Right ventricle myocardium superior (tissue), 1 donor: ENCODE results near the gene FGF2. TPM values are rescaled to one million over a fixed set of nuclear protein-coding genes. Genes with fewer than 3 reads are reported as not detected.
"Not testable (repeated sequence)": the region's sequence is repeated elsewhere in the genome, so short reads cannot be mapped to it uniquely, and the experiment has no call there.

ENCODE experiments used
- ATAC-seq: fragments of 200-7000 bp; cut with Tn5 transposase; one replicate; pipeline ENCODE4 v1.9.1; 2020; ENCODE audit warnings: mild to moderate bottlenecking; ENCODE audit not compliant: poor library complexity
- DNase-seq: peaks from one replicate; pipeline ENCODE4 v3.0.0-alpha.2; 2020
- intact Hi-C: fragments of 100-400 bp; cut with DNase I; formaldehyde crosslinking; loops from one replicate; pipeline ENCODE4 v1.11.2; 2022
- total RNA-seq: library from RNA; stranded (reverse); fragmentation: NEBNext Ultra II Directional; extraction: Animal tissue kit (Norgen Biotek cat#: 25700); gene quantifications from one replicate; pipeline ENCODE4 v1.2.1, GENCODE V29; 2021
- donor health status: DM: no; HTN: yes; CAD: no; lungs with severe emphysema.

The FGF2 gene
- total RNA-seq, 1 donor from 2014 or later = 4.9 TPM

DNA sequence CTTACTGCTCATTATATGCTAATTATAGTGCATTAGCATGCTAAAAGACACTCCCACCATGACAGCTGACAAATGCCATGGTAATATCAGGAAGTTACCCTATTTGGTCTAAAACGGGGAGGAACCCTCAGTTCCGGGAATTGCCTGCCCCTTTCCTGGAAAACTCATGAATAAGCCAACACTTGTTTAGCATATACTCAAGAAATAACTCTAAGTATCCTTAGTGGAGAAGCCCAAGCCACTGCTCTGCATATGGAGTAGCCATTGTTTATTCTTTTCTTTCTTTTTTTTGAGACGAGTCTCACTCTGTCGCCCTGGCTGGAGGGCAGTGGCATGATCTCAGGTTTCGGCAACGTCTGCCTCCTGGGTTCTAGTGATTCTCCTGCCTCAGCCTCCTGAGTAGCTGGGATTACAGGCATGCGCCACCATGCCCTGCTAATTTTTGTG is 80.3 kb downstream of the FGF2 start:
- no peak for DNase-seq
- ATAC-seq = no peak
- intact Hi-C loops = no loop called here

DNA sequence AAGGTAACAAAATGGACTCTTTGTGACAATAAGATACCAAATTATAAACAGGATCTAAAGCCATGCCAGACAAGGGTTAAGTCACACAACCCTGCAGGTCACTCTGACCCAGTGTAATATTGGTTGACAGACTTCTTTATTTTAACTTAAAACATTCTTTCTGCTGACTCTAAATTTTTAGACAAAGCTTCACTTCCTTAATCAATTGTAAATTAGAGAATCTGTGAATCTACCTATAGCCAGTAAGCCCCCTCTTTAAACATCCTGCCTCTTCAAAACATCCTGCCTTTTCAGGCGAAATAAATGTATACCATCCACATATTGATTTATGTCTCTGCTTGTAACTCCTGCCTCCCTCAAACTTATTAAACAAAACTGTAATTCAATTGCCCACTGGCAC is 81.6 kb downstream of the FGF2 start:
- intact Hi-C loops = no loop called here
- ATAC-seq = no peak
- DNase-seq = no peak

DNA sequence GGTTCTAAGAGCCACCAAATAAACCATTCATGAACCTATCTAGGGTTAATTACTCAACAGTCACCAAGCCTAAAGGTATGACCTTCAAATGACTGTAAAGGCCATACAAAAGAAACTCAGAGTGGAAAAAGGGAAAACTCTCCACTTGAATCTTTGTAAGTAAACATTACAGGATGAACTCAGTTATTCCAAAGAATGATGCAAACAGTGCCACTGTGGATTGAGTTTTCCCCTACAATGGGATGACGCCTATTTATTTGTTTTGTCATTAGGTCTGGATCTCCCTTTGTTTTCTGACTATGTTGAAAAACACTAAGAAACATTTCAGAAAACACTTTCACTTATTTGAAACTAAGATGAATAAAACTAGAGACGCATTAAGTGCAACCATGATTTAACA is 83.1 kb downstream of the FGF2 start:
- no peak for ATAC-seq
- DNase-seq = no peak
- intact Hi-C loops = no loop called here

DNA sequence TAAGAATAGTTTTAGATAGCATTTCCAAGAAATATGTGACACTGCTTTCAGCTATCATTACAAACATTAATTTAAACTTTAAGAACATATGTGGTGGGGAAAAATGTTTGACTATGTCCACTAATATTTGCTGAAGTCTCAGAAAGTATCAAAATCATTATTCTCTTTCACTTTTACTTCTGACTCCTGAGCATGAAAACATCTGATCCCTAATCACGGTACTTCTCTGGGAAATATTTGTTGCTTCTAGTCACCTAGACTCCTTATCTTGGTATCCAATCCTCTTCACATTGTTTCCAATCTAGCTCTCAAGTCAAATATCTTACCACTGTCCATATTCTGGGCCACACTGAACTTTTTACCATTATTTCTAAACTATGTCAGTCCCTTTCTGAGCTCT is 85.0 kb downstream of the FGF2 start:
- ATAC-seq = no peak
- intact Hi-C loops = no loop called here
- no peak for DNase-seq

DNA sequence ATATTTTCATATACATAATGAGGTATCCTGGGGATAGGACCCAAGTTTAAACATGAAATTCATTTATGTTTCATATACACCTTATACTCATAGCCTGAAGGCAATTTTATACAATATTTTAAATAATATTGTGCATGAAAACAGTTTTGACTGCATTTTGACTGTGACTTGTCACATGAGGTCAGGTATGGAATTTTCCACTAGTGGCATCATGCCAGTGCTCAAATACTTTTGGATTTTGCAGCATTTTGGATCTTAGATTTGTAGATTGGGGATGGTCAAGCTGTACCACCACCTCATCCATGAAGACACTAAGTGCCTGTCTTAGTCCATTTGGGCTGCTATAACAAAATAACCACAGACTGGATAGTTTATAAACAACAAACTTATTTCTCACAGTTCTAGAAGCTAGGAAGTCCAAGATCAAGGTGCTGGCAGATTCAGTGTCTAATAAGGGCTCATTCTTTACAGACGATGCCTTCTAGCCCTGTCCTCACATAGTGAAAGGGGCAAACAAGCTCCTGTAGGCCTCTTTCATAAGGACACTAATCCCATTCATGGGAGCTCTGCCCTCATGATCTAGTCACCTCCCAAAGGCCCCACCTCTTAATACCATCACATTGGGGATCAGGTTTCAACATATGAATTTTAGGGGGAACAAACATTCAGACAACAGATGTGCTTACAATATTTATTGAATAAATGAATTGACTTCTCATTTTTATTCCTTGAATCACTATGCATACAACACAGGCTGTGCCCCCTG is 86.4 kb downstream of the FGF2 start:
- ATAC-seq (no peak), DNase-seq (no peak)
- intact Hi-C loops = no loop called here

DNA sequence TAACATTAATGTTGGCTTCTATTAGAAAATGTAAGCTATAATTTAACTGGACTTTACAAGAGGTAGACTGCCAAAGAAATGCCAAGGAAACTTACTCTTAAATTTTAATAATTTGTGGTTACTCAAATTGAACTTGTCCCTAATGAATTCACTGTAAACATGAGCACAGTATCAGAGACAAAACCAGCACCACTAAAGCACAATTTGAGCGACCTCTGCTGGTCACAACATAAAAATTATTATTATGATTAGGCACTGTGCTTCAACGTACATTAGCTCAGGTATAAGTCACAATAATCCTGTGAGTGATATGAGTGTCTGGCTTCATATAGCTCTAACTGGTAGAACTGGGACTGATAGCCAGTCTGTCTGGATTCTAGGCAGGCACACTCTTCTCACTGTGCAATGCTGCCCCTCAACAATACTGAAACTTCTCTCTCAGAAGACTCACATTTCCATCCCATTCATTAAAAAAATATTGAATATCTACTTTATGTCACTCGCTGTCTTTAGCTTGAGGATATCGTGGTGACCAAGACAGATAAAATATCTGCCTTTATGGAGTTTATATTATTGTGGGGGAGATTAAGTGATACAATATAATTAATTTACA is 87.8 kb downstream of the FGF2 start:
- peak; percentile 81 for ATAC-seq
- no peak for DNase-seq
- intact Hi-C loops = no loop called here

DNA sequence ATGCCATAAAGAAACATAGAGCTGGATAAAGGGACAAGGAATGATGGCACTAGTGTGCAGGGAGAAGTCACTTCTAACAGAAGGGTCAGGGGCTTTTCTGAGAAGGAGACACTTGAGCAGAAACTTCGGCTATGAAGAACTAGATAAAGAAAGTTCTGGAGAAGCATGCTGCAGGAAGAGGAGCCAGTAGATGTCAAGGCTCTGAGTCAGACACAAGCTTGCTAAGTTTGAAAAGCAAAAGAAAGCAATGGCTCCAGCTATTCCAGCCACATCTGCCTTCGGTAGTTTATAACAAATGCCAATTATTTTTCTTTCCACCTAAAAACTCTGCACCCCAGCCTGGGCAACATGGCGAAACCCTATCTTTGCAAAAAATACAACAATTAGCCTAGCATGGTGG is 88.3 kb downstream of the FGF2 start:
- ATAC-seq = no peak

DNA sequence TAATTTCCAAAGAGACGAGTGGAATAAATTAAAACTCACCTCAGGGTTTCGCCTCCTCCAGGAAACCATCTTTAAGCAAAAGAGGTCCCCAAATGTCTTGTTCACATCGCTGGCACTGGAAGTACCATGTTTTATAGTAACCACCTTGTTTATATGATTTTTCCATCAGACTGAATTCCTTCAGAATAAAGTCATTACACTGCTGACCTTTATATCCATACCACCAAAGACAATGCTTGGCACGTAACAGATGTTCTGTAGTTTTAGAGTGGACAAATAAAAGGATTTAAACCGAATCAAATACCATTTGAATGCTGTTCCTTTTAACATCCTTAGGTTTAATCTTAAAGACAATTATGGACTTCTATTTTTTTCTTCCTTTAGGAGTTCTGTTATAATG is 91.1 kb downstream of the FGF2 start:
- DNase-seq (no peak), ATAC-seq (no peak)
- intact Hi-C loops = loop anchor here (5.0 kb wide), 1 partner anchor 160 kb away; no protein-coding TSS in a partner anchor

More for the DNA sequence above, 88.3 kb downstream of the FGF2 start:
- no peak for DNase-seq
- intact Hi-C loops = loop anchor here (5.0 kb wide), 1 partner anchor 158 kb away; no protein-coding TSS in a partner anchor

DNA sequence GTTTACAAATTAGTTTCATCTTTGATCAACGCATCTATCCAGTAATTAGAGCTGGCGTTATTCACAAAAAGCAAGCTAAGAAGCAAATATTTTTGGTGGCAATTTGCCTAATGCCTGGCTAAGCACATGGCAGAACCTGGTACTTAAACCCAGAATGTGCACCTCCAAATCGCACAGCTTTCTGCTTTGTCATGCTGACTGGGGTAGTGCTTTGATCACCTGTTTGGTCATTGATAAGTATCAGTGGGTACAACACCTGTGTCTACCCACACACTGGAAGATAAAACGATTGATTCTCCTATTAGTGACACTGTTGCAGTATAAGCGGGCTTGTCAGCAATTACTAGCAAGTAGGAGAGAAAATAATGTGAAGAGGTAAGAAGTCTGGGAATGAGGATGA is 93.8 kb downstream of the FGF2 start:
- ATAC-seq (no peak), DNase-seq (no peak)
- intact Hi-C loops = loop anchor here (10.0 kb wide), 1 partner anchor 316 kb away; no protein-coding TSS in a partner anchor

DNA sequence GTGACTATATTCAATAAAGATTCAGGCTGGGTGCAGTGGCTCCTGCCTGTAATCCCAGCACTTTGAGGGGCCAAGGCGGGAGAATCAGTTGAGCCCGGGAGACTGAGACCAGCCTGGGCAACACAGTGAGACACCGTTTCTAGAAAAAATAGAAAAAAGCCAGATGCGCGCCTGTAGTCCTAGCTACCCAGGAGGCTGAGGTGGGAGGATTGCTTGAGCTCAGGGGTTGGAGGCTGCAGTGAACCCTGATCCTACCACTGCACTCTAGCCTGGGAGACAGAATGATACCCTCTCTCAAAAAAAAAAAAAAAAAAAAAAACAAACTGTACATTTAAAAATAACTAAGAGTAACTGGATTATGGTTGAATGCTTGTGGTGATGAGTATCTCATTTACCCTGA is 94.7 kb downstream of the FGF2 start:
- DNase-seq (no peak), ATAC-seq (no peak)
- intact Hi-C loops = loop anchor here (10.0 kb wide), 1 partner anchor 316 kb away; no protein-coding TSS in a partner anchor

DNA sequence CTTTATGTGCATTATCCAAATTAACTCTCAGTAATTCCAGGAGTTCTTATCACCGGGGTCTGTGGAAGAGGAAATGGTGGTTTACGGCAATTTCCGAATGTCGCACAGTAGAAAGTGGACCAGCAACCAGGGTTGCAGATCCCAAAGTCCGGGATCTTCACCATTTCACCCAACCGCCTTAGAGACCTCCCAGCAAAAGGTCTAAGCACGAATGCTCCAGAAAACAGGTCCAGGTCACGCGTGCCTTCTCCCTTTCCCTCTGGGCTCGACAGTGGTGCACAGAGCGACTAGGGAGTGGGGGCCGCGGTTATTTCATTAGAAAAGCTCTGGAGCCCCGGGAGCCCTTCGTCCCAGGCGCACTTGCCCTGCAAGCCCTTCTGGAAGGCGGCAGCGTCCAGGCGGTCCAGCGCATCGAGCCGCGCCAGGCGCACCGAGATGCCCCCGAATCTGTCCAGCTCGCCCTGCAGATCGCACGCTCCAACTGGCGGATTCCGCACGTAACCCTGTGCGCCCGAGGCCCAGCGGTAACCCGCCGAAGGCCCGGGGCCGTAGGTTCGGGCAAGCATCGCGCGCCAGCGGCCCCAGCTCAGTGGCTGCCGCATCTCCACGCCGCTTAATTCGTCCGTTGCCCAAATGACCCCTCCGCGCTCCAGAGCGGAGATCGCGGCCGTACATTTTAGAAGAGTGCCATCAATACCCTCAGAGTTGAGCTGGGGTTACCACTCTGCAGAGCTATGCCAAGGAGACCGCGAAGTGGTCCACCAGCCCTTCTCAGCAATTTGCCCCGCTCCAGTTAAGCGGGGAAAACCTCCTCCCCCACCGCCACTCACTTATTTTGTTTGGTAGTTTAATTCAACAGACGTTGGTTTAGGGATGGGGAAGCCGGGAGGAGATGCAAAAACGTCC is 95.6 kb downstream of the FGF2 start, which contains the start of gene NUDT6:
TSS of gene NUDT6 (minus strand) at position 627 of the 906 bp plus-strand sequence. CDS start at position 602, 25 bp downstream.
- intact Hi-C loops = loop anchor here (10.0 kb wide), 1 partner anchor 317 kb away; no protein-coding TSS in a partner anchor
- DNase-seq (peak; percentile 85), ATAC-seq (peak; percentile 96)

DNA sequence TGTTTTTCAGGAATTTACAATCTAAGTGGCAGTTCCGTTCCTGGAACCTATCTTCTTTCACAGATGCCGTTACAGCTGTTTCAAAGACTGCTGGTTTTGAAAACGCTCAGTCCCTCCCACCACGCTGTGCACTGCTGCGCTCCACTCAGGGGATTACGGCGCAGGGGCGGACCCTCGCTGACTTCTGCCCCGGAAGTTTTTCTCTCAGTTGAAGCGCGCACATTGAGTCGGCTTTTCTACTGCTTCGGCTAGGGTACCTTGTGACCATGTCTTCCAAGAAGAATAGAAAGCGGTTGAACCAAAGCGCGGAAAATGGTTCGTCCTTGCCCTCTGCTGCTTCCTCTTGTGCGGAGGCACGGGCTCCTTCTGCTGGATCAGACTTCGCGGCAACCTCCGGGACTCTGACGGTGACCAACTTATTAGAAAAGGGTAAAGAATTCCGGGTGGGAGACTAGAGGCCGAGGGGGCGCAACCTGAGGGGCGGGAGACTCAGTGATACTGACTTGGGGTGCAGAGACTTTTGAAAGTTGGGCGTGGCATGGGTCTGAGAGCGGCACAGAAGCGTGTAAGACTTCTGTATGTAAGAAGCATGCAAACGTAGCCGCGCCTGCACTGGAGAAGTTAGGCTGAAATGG is 96.4 kb downstream of the FGF2 start:
- intact Hi-C loops = loop anchor here (10.0 kb wide), 1 partner anchor 318 kb away; no protein-coding TSS in a partner anchor
- DNase-seq (peak; percentile 90), ATAC-seq (peak; percentile 98)

DNA sequence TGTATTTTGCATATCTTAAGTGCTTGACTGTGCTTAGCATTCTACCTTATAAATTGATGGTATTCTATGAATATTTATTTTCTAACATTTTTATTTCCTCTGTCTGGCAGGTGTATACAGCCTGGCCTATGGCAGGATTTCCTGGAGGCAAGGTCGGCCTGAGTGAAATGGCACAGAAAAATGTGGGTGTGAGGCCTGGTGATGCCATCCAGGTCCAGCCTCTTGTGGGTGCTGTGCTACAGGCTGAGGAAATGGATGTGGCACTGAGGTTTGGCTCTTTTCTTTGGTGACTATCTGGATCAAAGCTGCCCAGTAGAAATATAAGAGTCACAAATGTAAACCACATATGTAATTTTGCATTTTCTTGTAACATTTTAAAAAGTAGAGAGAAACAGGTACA is 102.3 kb downstream of the FGF2 start:
- ATAC-seq = no peak
- intact Hi-C loops = loop anchor here (10.0 kb wide), 1 partner anchor 324 kb away; no protein-coding TSS in a partner anchor
- no peak for DNase-seq

DNA sequence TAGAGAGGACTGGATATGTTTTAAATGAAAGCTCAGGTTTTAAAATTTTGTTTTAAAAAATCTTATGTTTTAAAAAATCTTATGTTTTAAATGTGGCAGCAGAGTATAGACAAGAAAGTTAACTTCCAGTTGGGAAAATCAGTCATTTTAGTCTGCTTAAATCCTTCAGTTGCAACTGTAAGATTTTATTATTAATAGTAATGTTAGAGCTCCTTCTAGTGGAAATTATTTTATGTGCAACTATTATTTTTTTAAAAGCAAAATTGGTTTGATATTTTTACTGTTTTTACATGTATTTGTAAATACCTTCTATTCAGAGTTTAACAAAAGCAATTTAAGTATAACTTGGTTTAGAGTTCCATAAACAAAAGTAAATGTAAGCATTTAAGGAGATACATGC is 104.2 kb downstream of the FGF2 start:
- intact Hi-C loops = no loop called here
- DNase-seq = no peak
- no peak for ATAC-seq

DNA sequence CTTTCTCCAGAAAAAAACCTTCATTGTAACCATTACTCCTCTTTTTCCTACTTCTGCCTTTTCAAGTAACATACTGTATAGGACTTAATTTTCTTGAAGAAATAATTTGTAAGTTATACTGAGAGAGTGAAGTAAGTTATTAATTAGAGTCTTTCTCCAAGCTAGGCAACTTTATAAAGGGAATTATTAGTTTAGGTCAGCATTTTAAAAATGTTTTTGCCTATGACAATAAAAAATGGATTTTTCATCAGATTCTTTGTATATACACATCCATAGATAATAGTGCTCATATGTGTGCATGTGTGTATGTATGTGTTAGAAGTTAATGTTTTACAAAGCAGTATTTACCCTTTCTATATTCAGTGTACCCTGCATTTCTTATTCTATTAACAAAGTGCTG is 106.1 kb downstream of the FGF2 start:
- intact Hi-C loops = no loop called here
- ATAC-seq (no peak), DNase-seq (no peak)

DNA sequence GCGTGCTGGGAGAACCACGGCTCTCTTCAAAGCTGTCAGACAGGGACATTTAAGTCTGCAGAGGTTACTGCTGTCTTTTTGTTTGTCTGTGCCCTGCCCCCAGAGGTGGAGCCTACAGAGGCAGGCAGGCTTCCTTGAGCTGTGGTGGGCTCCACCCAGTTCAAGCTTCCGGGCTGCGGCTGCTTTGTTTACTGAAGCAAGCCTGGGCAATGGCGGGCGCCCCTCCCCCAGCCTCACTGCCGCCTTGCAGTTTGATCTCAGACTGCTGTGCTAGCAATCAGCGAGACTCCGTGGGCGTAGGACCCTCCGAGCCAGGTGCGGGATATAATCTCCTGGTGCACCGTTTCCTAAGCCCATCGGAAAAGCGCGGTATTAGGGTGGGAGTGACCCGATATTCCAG is 118.5 kb downstream of the FGF2 start:
- intact Hi-C loops, DNase-seq, ATAC-seq: not testable (repeated sequence)

DNA sequence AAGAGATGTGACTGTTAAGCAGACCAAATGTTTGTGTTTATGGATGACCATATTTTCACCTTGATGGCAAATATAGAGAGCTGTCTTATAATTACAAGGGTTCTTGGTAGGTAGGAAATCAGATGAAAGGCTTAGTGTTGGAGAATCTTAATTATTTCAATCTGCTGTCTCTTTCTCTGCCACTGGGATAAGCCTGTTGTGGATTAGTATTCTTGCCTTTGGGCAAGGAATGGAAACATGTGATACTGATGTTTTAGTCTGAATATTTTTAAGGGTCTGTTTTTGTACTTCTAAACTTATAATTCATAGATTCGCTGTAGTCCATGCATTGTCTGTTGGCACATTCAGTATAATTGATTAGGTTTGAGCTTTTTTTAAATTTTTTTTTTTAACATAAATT is 119.5 kb downstream of the FGF2 start:
- intact Hi-C loops = no loop called here
- ATAC-seq (no peak), DNase-seq (no peak)
